Neural cell (in vitro differentiated cells): ENCODE measurements around the gene SCUBE1.

Source experiments
- CTCF ChIP-seq: fragments of 450-650 bp; IDR thresholded peaks from 2 replicates; pipeline ENCODE4 v1.5.1; 2014; ENCODE audit warnings: antibody characterized with exemption, mild to moderate bottlenecking, moderate library complexity; ENCODE audit not compliant: poor library complexity, severe bottlenecking
- EP300 ChIP-seq: fragments of 450-650 bp; conservative IDR thresholded peaks from 2 replicates; pipeline ENCODE4 v1.6.1; 2014; ENCODE audit warnings: antibody characterized with exemption, mild to moderate bottlenecking, moderate library complexity; ENCODE audit not compliant: poor library complexity, severe bottlenecking
- EZH2 ChIP-seq: fragments of 200-600, 300-800 bp; shearing (Covaris generic), sonication (generic); IDR thresholded peaks from 2 replicates; pipeline ENCODE4 v1.6.1; 2014; ENCODE audit warnings: antibody characterized with exemption, low read length, borderline replicate concordance, mild to moderate bottlenecking; ENCODE audit not compliant: insufficient read depth, poor library complexity, severe bottlenecking
- RAD21 ChIP-seq: fragments of 450-650 bp; conservative IDR thresholded peaks from 2 replicates; pipeline ENCODE4 v1.6.1; 2014; ENCODE audit warnings: antibody characterized with exemption, mild to moderate bottlenecking, moderate library complexity
- SMC3 ChIP-seq: fragments of 450-650 bp; conservative IDR thresholded peaks from 2 replicates; pipeline ENCODE4 v1.6.1; 2014; ENCODE audit warnings: antibody characterized with exemption, mild to moderate bottlenecking, moderate library complexity; ENCODE audit not compliant: poor library complexity

GRCh38 chr22:43226377-43227238 lies 116.6 kb downstream of the SCUBE1 start:
- no peak for TF ChIP-seq EP300
- TF ChIP-seq EZH2: no peak
- TF ChIP-seq CTCF: no peak
- no peak for TF ChIP-seq RAD21
- no peak for TF ChIP-seq SMC3
